T-helper 17 cell (primary cell): ENCODE results near the gene TMEM101. TPM values are rescaled to one million over a fixed set of nuclear protein-coding genes. Genes with fewer than 3 reads are reported as not detected.
"Not testable (repeated sequence)": the region's sequence is repeated elsewhere in the genome, so short reads cannot be mapped to it uniquely, and the experiment has no call there.

Source experiments
- ATAC-seq: fragments of 150-1000 bp; cut with Tn5 transposase; 2 replicates; pipeline ENCODE4 v1.10.0; 2021; ENCODE audit warnings: mild to moderate bottlenecking, moderate library complexity
- DNase-seq, 3 donors: peaks; one replicate each; pipeline versions ENCODE4 v3.0.0 to v3.0.0-alpha.2; 2020 to 2021
- H3K9me3 ChIP-seq: one replicate; pipeline ENCODE4 v1.7.0; 2013; ENCODE audit warnings: low read length, mild to moderate bottlenecking; ENCODE audit not compliant: control insufficient read depth, poor library complexity, severe bottlenecking
- H3K27ac Mint-ChIP-seq: one replicate; pipeline ENCODE4 v1.8.0; 2022; ENCODE audit warnings: mild to moderate bottlenecking, moderate library complexity, mixed read lengths
- H3K27me3 Mint-ChIP-seq: one replicate; pipeline ENCODE4 v1.8.0; 2022; ENCODE audit warnings: mixed read lengths
- H3K36me3 Mint-ChIP-seq: one replicate; pipeline ENCODE4 v1.8.0; 2022; ENCODE audit warnings: low read depth, mixed read lengths
- H3K4me1 Mint-ChIP-seq: one replicate; pipeline ENCODE4 v1.8.0; 2022; ENCODE audit warnings: mild to moderate bottlenecking, mixed read lengths
- H3K4me3 Mint-ChIP-seq: one replicate; pipeline ENCODE4 v1.8.0; 2022; ENCODE audit warnings: mild to moderate bottlenecking, moderate library complexity, mixed read lengths
- total RNA-seq, 4 donors: library from RNA in 2 of 4; stranded (reverse) in 2 of 4; gene quantifications; one replicate each; pipeline ENCODE4 v1.2.3 and lab custom pipeline; 2022 to 2026

The TMEM101 gene
- total RNA-seq, result 10 to 100 TPM; 10.5 to 11.8 TPM
- total RNA-seq (lab: John Stamatoyannopoulos, UW), result 10.6 to 28.0 reads per million in 2 donors

GRCh38 chr17:44014437-44015172 is at the start of gene TMEM101:
Gene TMEM101 (minus strand): TSS chr17:44014963. CDS start chr17:44014952, 11 bp downstream.
- DNase-seq (peak; percentile 76 to 78 (median 77)), ATAC-seq (peak; percentile 100)
- Mint-ChIP-seq H3K4me1 (peaks cover 7% of the 10 kb centered on the region), H3K4me3 (peak within 1 kb of the TSS; percentile 100), H3K27me3 (no peaks in the 10 kb centered on the region), H3K36me3 (peaks cover 8% of the 10 kb centered on the region), H3K27ac (peak within 1 kb of the TSS; percentile 96)
- H3K9me3 ChIP-seq, result no peaks in the 10 kb centered on the region

- ATAC-seq (no peak), DNase-seq (no peak)
- H3K4me3 Mint-ChIP-seq, result no peak overlapping the region
- no peaks in the 10 kb centered on the region for H3K9me3 ChIP-seq
- H3K27me3 Mint-ChIP-seq, result no peaks in the 10 kb centered on the region
- no peaks in the 10 kb centered on the region for H3K36me3 Mint-ChIP-seq
- peak overlapping the region; percentile 14 for H3K27ac Mint-ChIP-seq
- peaks cover 38% of the 10 kb centered on the region for H3K4me1 Mint-ChIP-seq
Observed at GRCh38 chr17:44063704-44064639, 49.2 kb upstream of the TMEM101 start.

DNA sequence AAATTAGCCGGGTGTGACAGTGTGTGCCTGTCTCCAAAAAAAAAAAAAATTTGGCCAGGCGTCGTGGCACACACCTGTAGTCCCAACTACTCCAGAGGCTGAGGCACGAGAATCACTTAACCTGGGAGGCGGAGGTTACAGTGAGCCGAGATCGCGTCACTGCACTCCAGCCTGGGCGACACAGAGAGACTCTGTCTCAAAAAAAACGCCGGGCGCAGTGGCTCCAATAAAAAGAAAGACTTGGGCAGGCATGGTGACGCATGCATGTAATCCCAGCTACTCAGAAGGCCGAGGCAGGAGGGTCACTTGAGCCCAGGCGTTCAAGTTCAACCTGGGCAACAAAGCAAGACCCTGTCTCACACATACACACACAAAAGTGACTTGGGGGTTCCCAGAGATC is 48.1 kb upstream of the TMEM101 start:
- ATAC-seq (no peak), DNase-seq (no peak)
- Mint-ChIP-seq H3K4me1 (peaks cover 38% of the 10 kb centered on the region), H3K36me3 (no peaks in the 10 kb centered on the region), H3K4me3 (no peak overlapping the region), H3K27ac (no peak overlapping the region), H3K27me3 (no peaks in the 10 kb centered on the region)
- no peaks in the 10 kb centered on the region for H3K9me3 ChIP-seq

DNA sequence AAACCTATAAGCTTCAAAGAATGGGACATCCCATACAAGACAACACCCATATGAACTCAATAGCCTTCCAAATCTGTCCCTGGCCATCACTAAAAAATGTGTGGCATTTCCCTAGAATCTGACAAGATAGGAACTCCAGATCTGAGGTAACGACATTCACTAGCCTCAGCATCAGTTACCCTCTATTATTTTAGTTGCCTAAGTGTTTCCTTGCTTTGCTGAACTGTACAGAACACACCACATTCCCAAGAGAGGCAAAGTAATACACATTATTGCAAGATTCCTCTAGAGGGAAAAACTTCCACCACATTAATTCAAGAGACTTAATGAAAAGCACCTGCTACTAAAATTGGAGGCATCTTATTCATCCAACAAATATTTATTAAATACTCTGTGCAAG is 46.7 kb upstream of the TMEM101 start:
- DNase-seq, result no peak
- H3K4me3 Mint-ChIP-seq, result no peak overlapping the region
- H3K27ac Mint-ChIP-seq, result peak overlapping the region; percentile 32
- no peak for ATAC-seq
- no peaks in the 10 kb centered on the region for H3K27me3 Mint-ChIP-seq
- H3K36me3 Mint-ChIP-seq, result no peaks in the 10 kb centered on the region
- no peaks in the 10 kb centered on the region for H3K9me3 ChIP-seq
- H3K4me1 Mint-ChIP-seq, result peaks cover 34% of the 10 kb centered on the region

DNA sequence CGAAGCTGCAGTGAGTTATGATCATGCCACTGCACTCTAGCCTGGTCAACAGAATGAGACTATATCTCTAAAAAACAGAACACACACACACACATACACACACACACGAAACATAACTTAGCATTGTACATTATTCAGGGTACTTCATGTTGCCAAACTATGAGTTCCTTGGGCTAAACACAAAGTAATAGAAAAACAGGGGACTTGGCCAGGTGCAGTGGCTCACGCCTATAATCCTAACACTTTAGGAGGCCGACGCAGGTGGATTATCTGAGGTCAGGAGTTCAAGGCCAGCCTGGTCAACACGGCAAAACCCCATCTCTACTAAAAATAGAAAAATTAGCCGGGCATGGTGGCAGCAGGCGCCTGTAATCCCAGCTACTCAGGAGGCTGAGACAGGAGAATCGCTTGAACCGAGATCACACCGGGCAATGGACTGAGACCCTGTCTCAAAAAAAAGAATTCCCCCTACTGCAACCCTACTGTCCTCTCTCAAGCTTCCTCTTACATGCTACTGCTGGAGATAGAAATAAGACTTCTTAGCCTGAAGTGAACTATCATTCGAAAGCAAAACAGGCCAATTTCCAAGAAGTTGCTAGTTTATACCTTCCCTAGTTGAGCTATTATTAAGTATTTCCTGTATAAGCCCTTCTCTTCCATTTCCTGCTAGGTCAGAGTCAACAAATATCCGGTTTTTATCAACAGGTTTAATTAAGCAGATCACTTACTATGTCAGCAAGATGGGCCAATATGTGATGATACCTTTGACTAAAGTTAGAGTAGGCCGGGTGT is 44.5 kb upstream of the TMEM101 start:
- ATAC-seq (no peak), DNase-seq (no peak)
- Mint-ChIP-seq H3K4me3 (no peak overlapping the region), H3K4me1 (peaks cover 30% of the 10 kb centered on the region), H3K36me3 (no peaks in the 10 kb centered on the region), H3K27me3 (no peaks in the 10 kb centered on the region), H3K27ac (no peak overlapping the region)
- no peaks in the 10 kb centered on the region for H3K9me3 ChIP-seq

DNA sequence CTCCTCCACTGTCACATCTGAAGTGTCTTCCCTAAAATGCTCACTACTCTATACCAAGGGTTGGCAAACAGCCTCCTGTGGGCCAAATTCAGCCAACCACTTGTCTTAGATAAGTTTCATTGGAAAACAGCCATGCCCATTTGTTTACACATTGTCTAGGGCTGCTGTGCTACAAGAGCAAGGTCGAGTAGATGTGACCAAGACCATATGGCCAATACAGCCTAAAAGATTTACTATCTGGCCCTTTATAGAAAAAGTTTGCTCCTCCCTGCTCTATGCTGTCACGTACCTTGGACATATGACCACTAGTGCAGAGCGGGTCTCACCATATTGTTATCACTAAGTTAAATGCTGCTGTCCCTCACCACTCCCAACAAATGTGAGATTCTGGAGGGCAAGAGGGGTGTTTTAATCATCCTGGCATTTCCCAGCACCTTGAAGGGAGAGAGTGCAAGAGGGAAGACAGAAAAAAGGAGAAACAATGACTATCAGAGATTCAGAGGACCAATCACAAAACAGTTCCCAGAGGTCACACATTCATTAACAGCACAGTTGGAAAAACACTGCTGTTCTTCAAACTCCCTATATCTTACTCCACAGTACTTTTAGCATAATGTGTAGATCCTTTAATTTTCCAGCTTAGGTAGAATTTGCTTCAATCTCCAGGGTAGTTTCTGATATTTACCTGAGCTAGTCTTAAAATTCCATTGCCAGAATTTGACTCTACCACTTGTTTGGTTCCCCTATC is 38.5 kb upstream of the TMEM101 start:
- no peak overlapping the region for H3K4me3 Mint-ChIP-seq
- peak overlapping the region; percentile 61 for H3K27ac Mint-ChIP-seq
- peaks cover 6% of the 10 kb centered on the region for H3K36me3 Mint-ChIP-seq
- H3K27me3 Mint-ChIP-seq, result no peaks in the 10 kb centered on the region
- H3K9me3 ChIP-seq, result no peaks in the 10 kb centered on the region
- ATAC-seq (no peak), DNase-seq (no peak)
- H3K4me1 Mint-ChIP-seq, result peaks cover 16% of the 10 kb centered on the region

DNA sequence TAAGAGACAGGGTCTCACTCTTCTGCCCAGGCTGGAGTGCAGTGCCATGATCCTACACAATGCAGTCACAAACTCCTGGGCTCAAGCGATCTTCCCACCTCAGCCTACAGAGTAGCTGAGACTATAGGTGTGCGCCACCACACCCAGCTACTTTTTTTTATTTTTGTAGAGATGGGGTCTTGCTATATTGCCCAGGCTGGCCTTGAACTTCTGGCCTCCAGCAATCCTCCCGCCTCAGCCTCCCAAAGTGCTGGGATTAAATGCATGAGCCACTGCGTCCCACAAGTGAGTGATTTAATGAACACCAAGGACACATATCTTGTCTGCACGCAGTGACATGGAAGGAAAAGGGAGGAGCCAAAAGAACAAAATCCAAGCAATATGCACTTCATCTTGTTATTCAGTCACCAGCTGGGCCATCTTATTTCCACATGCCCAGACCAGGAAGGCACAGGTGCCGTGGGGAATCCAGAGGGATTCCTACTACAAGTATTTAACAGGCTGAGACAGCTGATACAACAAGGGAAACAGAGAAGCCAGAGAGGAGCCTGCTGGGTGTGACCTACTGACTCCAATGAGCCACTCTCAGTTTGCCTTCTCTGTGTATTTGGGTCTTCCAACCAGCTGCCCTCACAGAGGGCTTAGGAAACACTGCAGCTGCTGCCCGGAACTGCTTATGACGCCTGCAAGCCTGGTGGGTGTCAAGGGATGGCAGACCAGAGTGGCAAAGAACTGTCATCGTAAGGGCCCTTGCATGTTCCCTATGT is 34.7 kb upstream of the TMEM101 start:
- H3K27ac Mint-ChIP-seq, result no peak overlapping the region
- peaks cover 6% of the 10 kb centered on the region for H3K36me3 Mint-ChIP-seq
- ATAC-seq, result no peak
- no peak for DNase-seq
- H3K4me3 Mint-ChIP-seq, result no peak overlapping the region
- peaks cover 14% of the 10 kb centered on the region for H3K4me1 Mint-ChIP-seq
- H3K9me3 ChIP-seq, result no peaks in the 10 kb centered on the region
- H3K27me3 Mint-ChIP-seq, result no peaks in the 10 kb centered on the region

DNA sequence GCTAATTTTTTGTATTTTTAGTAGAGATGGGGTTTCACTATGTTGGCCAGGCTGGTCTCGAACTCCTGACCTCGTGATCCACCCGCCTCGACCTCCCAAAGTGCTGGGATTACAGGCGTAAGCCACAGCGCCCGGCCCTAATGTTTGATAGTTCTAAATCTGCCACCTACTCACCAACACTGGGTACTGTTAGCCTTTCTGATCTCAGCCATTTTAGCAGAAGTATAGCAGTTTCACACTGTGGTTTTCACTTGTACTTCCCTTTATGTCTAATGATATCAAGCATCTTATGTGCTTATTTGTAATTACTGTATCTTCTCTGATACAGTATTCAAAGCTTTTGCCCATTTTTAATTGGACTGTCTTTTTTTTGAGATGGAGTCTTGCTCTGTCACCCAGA is 32.1 kb upstream of the TMEM101 start:
- H3K27me3 Mint-ChIP-seq, DNase-seq, H3K4me3 Mint-ChIP-seq, H3K4me1 Mint-ChIP-seq, H3K36me3 Mint-ChIP-seq, H3K9me3 ChIP-seq, H3K27ac Mint-ChIP-seq, ATAC-seq: not testable (repeated sequence)

- DNase-seq (no peak), ATAC-seq (no peak)
- H3K27ac Mint-ChIP-seq, result peak overlapping the region; percentile 54
- no peak overlapping the region for H3K4me3 Mint-ChIP-seq
- peaks cover 2% of the 10 kb centered on the region for H3K36me3 Mint-ChIP-seq
- no peaks in the 10 kb centered on the region for H3K9me3 ChIP-seq
- H3K4me1 Mint-ChIP-seq, result peaks cover 10% of the 10 kb centered on the region
- H3K27me3 Mint-ChIP-seq, result no peaks in the 10 kb centered on the region
Observed at GRCh38 chr17:44045486-44045885, 30.7 kb upstream of the TMEM101 start.

GRCh38 chr17:44044071-44044470 is 29.3 kb upstream of the TMEM101 start:
- H3K4me3 Mint-ChIP-seq, result no peak overlapping the region
- peaks cover 13% of the 10 kb centered on the region for H3K4me1 Mint-ChIP-seq
- H3K27ac Mint-ChIP-seq, result peak overlapping the region; percentile 16
- H3K9me3 ChIP-seq, result no peaks in the 10 kb centered on the region
- H3K27me3 Mint-ChIP-seq, result no peaks in the 10 kb centered on the region
- ATAC-seq (no peak), DNase-seq (no peak)
- H3K36me3 Mint-ChIP-seq, result peaks cover 2% of the 10 kb centered on the region

GRCh38 chr17:44043272-44043696 is 28.5 kb upstream of the TMEM101 start:
- Mint-ChIP-seq H3K27ac (peak overlapping the region; percentile 16), H3K4me3 (no peak overlapping the region), H3K27me3 (no peaks in the 10 kb centered on the region), H3K4me1 (peaks cover 9% of the 10 kb centered on the region), H3K36me3 (peaks cover 2% of the 10 kb centered on the region)
- ATAC-seq, result no peak
- no peak for DNase-seq
- no peaks in the 10 kb centered on the region for H3K9me3 ChIP-seq
